ELR (cell line): ENCODE results near the gene SHB.

Experiments
- DNase-seq: peaks from one replicate; pipeline ENCODE4 v3.0.0-alpha.2; 2015; ENCODE audit warnings: low read depth

The SHB gene

GRCh38 chr9:38024036-38024681 is 44.9 kb downstream of the SHB start:
- DNase-seq = peak; percentile 53

DNA sequence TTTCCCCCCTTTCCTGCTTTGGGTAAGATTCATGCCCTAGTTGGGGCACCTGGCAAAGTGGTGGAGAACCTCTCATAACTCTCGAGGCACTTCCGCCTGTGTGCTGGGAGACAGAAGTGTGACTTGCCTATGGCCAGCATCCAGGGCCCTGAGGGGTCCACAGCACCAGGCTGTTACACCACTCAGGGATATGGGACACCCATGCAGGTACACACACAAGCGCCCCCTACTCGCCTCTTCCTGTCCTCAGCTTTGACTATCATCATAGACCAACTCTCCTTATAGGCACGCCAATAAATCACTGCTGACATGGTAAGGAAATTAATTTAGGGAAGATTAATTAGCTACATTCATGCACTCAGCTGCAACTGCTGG is 45.4 kb downstream of the SHB start:
- DNase-seq = no peak

DNA sequence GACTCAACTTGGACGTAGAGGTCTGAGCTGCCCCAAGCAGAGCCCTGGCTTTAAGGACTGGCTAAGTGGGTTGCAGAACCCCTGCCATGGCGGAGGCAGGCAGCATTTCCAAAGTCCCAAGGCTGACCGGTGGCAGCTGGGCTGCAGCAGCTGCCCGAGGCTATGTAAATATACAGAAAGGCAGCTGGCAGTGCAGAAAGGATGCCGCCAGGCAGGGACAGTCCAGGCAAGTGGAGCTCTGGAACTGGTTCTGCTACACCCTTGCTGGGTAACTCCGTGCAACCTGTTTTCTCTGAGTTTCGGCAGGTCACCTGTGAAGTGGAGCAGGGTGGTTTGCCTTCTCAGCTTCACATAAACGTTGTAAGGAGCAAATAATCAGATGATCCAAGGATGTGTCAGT is 46.0 kb downstream of the SHB start:
- DNase-seq = no peak

DNA sequence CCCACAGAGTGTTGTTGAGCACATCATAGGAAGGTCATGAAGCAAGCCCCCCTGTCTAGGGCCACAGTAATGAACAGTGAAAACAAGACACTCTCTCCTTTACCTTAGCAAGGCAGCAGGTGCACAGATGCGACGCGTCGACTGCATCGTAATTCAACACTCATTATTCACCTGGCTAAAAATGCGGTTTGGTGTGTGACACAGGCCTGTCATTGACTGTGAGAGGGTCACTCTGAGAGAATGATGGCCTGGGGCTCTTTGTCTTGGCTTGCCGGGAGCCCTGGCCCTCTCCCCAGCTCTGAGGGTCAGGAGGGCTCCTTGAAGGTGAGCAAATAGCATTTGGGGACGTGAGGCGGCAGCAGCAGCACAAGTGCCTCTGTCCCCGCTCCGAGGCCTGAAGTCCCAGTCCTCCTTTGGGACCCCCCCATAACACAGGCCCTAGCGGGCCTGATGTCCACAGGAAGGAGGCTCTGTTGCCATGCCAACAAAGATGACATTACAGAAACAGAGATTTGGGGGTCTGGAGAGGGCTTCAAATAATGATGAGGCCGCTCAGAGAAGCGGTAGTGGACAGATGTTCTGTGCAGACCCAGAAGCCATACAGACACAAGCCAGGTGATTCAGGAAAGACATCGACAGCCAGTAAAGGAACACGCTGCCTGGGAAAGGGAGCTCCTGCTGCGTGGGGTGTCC is 46.7 kb downstream of the SHB start:
- DNase-seq = no peak

DNA sequence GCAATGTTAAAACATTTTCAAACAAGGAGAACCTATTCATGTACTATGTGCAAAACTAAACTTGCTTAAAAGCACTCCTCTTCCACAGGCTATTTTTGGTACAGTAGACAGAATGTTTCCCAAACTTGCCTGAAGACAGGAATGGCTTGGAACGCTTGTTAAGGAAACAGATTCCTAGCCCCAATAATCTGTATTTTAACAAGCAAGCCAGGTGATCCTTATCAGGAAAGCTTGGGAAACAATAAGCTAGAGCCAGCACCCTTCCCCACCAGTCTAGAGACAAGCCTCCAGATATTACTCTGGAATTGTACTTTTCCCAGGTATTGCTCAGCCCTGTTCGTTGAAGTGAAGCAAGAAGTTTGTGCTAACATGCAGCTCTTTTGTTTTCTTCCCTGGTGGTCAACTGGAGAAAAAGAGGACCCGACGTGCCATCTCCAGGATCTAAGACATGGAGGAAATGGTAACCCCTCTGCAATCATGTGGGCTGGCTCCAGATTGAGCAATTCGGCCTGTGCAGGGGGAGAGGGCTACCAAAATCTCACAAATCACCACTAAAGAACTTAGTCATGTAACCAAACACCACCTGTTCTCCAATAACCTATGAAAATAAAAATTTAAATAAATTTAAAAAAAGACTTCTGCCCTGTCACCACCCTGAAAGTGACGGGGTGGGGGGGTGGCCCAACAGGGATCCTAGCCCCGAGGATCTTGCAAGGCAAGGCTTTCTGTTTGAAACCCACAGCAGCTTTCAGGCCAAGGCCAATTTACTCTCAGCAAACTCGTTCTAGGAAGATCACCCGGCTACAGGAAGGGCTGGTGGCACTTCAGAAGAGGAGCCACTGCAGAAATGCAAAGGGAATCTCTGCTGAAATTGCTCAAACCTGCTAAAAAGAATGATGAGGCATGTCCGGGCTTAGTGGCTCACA is 48.6 kb downstream of the SHB start:
- no peak for DNase-seq

- DNase-seq = peak; percentile 40
Measured at GRCh38 chr9:38019731-38020130, 49.3 kb downstream of the SHB start.

DNA sequence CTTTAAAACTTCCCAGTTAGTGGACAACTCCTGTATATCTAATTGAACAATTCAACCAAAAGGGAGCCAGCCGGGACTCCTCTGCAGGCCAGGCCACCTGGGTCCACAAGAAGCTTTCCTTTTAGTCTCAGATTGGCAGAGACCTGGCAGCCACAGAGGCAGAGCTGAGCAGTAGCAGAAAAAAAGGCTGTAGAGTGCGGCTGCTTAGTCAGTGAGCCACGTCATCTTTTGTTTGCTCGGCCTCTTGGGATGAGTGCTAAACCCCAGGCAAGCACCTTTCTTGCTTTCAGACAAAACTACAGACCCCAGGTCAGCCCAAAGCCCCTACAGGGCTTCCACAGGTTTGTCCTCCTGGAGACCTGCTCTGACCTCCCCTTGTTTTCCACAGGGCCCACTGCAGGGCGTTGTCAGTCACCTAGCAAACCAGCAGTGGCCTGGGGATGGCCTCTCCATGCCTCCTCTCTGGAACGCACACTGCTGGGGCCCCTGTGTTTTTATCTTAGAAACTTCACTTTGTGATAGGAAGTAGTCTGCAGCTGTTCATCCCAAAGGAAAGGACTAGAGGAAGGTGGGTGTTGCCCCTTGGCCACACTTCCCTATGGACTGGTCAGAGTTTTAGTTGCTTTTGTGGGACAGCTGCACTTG is 49.9 kb downstream of the SHB start:
- DNase-seq = peak; percentile 91

DNA sequence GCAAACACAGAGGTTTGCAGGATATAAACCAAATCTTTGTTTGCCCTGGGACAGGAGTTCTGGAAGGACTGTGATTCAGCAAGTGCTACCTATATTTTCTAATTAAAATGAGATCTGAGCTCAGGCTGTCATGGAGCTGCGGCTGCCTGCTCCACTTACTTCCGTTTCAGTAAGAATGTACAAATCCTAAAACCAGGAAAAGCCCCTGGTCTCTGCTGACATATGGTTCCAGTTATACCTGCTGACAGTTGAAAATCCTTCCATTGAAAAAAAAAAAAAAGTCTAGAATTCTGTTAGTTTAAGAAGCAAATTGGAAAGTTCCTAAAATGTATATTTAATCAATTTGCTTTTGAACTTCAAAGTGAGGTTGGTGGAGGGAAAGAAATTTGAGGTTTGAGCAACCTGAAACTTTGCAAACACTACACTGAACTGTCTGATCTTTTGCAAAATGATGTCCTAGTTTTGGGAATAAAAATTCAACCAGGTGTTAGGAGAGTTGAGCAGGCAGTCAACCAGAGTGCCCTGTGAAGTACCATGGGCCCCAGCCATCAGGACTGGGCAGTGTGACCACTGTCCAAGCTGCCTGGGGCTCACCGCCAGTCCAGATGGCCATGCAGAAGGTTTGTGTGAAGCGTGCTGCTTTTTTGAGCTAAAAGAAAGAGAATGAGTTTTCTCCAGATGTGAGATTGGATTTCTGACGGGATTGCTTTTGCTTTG is 50.6 kb downstream of the SHB start:
- DNase-seq = no peak

DNA sequence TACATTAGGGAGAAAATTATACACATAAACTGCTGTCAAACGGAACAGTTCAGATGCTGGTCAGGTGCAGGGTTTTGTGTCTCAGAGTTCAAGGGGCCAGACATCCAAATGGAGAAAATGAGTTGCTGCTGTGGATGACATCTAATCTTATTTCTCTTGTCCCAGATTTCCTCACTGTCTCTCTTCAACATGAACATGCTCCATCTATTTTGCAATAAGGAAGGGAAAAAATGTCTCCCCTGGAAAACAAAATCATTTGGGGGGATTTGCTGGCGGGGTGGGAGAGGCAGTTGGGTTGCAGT is 51.2 kb downstream of the SHB start:
- DNase-seq = no peak

DNA sequence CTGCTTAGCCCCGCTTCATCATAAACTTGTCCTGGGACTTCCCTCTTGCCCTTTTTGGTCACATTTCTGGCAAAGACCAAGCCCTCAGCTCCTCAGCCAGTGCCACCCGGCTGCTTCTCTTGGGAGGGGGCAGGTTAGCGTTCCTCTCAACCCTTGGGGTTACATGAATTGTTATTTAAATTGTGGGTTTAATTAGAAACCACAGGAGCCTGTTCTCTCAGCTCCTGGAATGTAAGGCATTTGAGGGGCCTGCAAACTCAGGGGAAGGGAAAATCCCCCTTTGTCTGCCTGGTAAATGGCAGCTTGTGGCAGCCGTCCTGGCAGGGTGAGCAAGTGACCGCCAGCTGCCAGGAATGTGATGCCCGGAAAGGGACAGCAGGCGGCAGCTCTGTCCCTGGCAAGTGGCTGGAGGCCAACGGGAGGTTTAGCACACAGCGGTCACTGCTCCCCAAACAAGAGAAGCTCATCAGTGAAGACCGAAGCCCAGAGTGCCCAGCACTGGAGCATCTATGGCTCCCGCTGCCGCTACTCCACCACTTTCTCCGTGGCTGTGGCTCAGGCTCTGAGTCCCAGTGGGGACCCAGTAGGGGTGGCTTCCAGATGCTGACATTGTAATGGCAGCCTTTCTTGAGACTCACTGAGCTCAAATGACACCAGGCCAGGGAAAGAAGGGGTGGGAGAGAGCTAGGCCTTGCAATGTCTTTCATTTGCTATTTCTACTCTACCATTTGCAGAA is 51.7 kb downstream of the SHB start:
- DNase-seq = peak; percentile 87

- peak; percentile 69 for DNase-seq
Measured at GRCh38 chr9:38016375-38017135, 52.5 kb downstream of the SHB start.

- no peak for DNase-seq
Measured at GRCh38 chr9:38015906-38016305, 53.1 kb downstream of the SHB start.

GRCh38 chr9:38015266-38015665 is 53.8 kb downstream of the SHB start:
- DNase-seq = no peak

- DNase-seq = no peak
Measured at GRCh38 chr9:38012767-38013450, 56.1 kb downstream of the SHB start.

GRCh38 chr9:38011991-38012390 is 57.0 kb downstream of the SHB start:
- DNase-seq = no peak

- no peak for DNase-seq
Measured at GRCh38 chr9:38010918-38011704, 57.9 kb downstream of the SHB start.

DNA sequence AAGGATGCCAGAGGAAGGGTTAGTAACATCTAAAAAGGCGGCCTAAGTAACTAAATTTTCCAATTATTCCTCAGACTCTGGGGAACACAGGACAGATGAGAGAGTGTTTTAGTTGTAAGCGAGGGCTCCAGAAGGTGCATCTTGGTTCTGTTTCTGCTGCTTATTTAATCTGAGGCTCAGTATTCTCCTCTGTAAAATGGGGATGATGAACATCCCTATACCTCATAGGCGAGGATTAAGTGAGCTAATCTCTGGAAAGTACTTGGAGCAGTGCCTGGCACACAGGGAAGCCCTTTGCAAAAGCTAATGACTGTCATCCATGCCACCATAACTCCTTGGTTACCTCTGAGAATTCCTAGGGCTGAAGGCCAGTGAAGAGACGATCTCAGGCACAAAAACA is 59.0 kb downstream of the SHB start:
- no peak for DNase-seq

DNA sequence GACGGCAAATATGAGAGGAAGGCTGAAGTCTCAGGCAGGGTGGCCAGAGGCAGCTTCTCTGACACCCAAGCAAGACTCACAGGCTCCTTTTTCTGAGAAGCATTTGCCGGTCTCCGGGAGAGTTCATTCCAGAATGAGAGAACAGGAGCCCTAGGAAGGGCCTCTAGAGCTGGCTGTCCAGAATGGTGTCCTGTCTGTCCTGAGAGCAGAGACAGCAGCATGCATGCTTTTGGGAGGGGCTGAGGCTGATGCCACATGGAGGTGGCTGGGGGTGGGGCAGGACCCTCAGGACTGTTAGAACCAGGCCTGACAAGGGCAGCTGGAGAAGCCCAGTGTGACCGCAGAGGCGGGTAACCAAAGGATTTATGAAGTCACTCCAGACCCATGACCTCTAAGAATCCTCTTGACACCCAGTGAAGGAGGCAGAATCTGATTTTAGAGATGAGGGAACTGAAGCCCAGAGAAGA is 60.0 kb downstream of the SHB start:
- DNase-seq = peak; percentile 55
